ENCODE results near the gene HIVEP1. TPM values are rescaled to one million over a fixed set of nuclear protein-coding genes. Genes with fewer than 3 reads are reported as not detected.

Gene HIVEP1
- total and polyA plus RNA-seq, 7 experiments from 2014 or later, result 13.2 to 86.1 (median 31.5) TPM

DNA sequence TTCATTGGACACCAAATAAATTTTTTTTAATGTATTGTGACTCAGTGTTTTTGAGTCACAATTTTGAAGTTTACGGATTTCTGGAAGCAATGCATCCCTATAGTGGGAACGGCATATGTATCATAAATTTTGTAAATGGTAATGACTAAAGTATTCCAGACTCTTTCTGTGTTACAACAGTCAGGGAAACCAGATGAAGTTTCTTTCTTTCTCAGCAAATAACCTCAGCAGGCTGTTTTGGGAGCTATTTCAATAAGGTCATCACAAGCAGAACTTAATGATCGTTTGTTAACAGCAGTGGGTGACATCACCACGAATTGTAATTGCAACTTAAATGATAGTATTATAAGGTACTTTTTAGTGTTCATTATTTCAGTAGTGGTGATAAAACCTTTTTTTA lies 52.0 kb downstream of the HIVEP1 start:
- Mint-ChIP-seq H3K9me3 (peaks cover 0 to 5% (median 0%) of the 10 kb centered on the region in 11 donors), H3K4me3 (peak overlapping the region in 2 of 10 donors; percentile 14 to 48), H3K27me3 (no peaks in the 10 kb centered on the region), H3K27ac (peak overlapping the region in 1 of 9 donors; percentile 5), H3K4me1 (peaks cover 41 to 67% (median 53%) of the 10 kb centered on the region in 7 donors), H3K36me3 (peaks cover 0 to 27% (median 9%) of the 10 kb centered on the region in 5 donors)
- H3K27me3 ChIP-seq (ENCODE audit: control insufficient read depth in 2 of 2, insufficient read depth in 2 of 2, low read length in 2 of 2), result no peaks in the 10 kb centered on the region
- POLR2A ChIA-PET, result interaction anchor here (1.0 kb wide), 1 partner anchor 10 kb away, joined by 3 read pairs; no protein-coding TSS in a partner anchor
- no peak overlapping the region for H3K4me3 ChIP-seq (ENCODE audit: low read length)
- peaks cover 6 to 11% of the 10 kb centered on the region in 2 donors for H3K4me1 ChIP-seq (ENCODE audit: control insufficient read depth in 2 of 2, insufficient read depth in 2 of 2, low read length in 2 of 2)
- CTCF ChIA-PET, result no interaction called here
- H3K27ac ChIP-seq (ENCODE audit: low read depth, low read length), result no peak overlapping the region
- no peaks in the 10 kb centered on the region for H3K36me3 ChIP-seq (ENCODE audit: control insufficient read depth in 2 of 3, insufficient read depth in 3 of 3, low read length in 3 of 3)
- ATAC-seq, result no peak
- DNase-seq, result no peak
- no peaks in the 10 kb centered on the region for H3K9me3 ChIP-seq (ENCODE audit: control insufficient read depth in 2 of 3, low read length in 3 of 3)
- intact Hi-C loops (cut with micrococcal nuclease), result loop anchor here in 1 of 2 donors (2.0 to 5.0 kb wide), 2 partner anchors 55 to 1263 kb away; partner anchors contain the start of gene TBC1D7

DNA sequence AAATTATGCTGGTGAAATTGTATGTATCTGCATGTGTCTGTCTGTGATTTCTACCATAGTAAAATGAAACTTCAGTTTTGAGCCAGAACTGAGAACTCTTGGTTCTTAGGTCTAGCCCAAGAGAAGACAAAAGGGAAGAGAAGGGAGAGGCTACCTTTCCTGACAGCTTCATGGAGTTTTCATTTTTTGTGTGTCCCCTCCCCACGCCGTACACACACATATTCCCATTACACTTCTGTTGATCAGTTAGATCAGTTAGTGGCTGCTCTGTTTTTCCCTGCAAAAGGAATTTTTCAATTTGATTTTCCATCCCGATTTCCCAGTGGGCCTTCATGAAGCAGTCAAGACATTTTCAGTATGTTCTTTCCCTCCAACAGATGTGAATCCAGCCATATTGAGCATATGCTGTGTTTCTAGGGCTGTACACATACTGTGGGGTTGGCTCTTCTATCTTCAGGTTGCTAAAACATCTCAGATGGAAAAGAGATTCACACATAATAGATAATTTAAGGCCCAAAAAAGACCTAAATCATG lies 52.5 kb downstream of the HIVEP1 start:
- no peak for ATAC-seq
- no peaks in the 10 kb centered on the region for H3K36me3 ChIP-seq (ENCODE audit: control insufficient read depth in 2 of 3, insufficient read depth in 3 of 3, low read length in 3 of 3)
- intact Hi-C loops (cut with micrococcal nuclease), result loop anchor here in 1 of 2 donors (2.0 to 5.0 kb wide), 2 partner anchors 54 to 1263 kb away; partner anchors contain the start of gene TBC1D7
- Mint-ChIP-seq H3K4me3 (peak overlapping the region in 4 of 10 donors; percentile 3 to 48 (median 12)), H3K27ac (peak overlapping the region in 7 of 9 donors; percentile 2 to 92 (median 25)), H3K27me3 (no peaks in the 10 kb centered on the region), H3K4me1 (peaks cover 41 to 63% (median 49%) of the 10 kb centered on the region in 7 donors), H3K36me3 (peaks cover 0 to 24% (median 6%) of the 10 kb centered on the region in 5 donors), H3K9me3 (peaks cover 0 to 3% (median 0%) of the 10 kb centered on the region in 11 donors)
- H3K4me3 ChIP-seq (ENCODE audit: low read length), result no peak overlapping the region
- no peak overlapping the region for H3K27ac ChIP-seq (ENCODE audit: low read depth, low read length)
- ChIA-PET POLR2A (no interaction called here), CTCF (no interaction called here)
- no peak for DNase-seq
- no peaks in the 10 kb centered on the region for H3K9me3 ChIP-seq (ENCODE audit: control insufficient read depth in 2 of 3, low read length in 3 of 3)
- no peaks in the 10 kb centered on the region for H3K27me3 ChIP-seq (ENCODE audit: control insufficient read depth in 2 of 2, insufficient read depth in 2 of 2, low read length in 2 of 2)
- H3K4me1 ChIP-seq (ENCODE audit: control insufficient read depth in 2 of 2, insufficient read depth in 2 of 2, low read length in 2 of 2), result peaks cover 6 to 11% of the 10 kb centered on the region in 2 donors

DNA sequence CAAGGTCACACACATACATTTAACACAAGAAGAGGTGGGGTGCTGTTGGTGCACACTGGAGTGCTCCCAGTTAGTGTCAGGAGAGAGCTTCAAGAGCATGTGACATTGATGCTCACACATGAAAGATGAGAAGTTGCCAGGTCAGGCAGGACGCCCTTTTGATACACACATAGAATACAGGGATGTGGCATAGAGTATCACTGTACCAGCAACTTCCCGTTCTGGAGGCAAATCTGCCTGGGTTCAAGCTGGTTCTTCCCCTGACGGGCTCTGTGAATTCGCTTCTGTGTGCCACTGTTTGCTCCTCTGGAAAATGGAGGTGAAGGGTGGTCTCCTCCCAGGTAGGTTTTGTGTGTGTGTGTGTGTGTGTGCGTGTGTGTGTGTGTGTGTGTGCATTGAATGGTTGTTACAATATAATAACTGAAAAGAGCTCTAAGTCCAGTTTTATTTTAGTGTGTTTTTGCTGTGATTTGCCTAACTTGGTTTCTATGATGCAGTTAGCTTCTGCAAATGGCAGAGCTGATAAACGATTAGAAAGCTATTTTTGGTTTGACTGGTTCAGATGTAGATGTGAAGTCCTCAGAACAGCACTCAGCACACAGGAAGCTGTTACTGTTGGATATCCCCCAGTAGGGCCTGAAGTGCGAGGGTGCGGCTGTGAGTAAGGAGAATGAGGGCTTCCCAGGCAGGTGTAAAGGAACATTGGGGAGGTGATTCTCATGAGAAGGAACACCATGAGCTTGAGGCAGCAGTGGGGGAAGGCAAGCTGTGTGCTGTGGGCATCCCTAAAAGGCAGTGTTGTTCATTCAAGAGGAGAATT lies 53.4 kb downstream of the HIVEP1 start:
- H3K27me3 ChIP-seq (ENCODE audit: control insufficient read depth in 2 of 2, insufficient read depth in 2 of 2, low read length in 2 of 2), result no peaks in the 10 kb centered on the region
- Mint-ChIP-seq H3K36me3 (peaks cover 0 to 25% (median 5%) of the 10 kb centered on the region in 5 donors), H3K4me3 (peak overlapping the region in 7 of 10 donors; percentile 8 to 48 (median 21)), H3K4me1 (peaks cover 39 to 61% (median 48%) of the 10 kb centered on the region in 7 donors), H3K27ac (peak overlapping the region in 8 of 9 donors; percentile 2 to 92 (median 38)), H3K9me3 (peaks cover 0 to 2% (median 0%) of the 10 kb centered on the region in 11 donors), H3K27me3 (no peaks in the 10 kb centered on the region)
- H3K4me3 ChIP-seq (ENCODE audit: low read length), result no peak overlapping the region
- H3K4me1 ChIP-seq (ENCODE audit: control insufficient read depth in 2 of 2, insufficient read depth in 2 of 2, low read length in 2 of 2), result peaks cover 6 to 12% of the 10 kb centered on the region in 2 donors
- ATAC-seq, result peak; percentile 35
- no peak overlapping the region for H3K27ac ChIP-seq (ENCODE audit: low read depth, low read length)
- ChIA-PET CTCF (interaction anchor here (0.6 to 1.1 kb wide), 3 partner anchors 56 to 409 kb away, joined by 3 to 4 read pairs (median 3); no protein-coding TSS in a partner anchor), POLR2A (interaction anchor here (0.6 to 0.8 kb wide), 4 partner anchors 9 to 734 kb away, joined by 3 read pairs; no protein-coding TSS in a partner anchor)
- intact Hi-C loops (cut with micrococcal nuclease), result loop anchor here in 1 of 2 donors (2.0 kb wide), 1 partner anchor 53 kb away; no protein-coding TSS in a partner anchor
- H3K36me3 ChIP-seq (ENCODE audit: control insufficient read depth in 2 of 3, insufficient read depth in 3 of 3, low read length in 3 of 3), result no peaks in the 10 kb centered on the region
- no peaks in the 10 kb centered on the region for H3K9me3 ChIP-seq (ENCODE audit: control insufficient read depth in 2 of 3, low read length in 3 of 3)
- peak in 4 of 9 donors; percentile 4 to 33 (median 17) for DNase-seq

DNA sequence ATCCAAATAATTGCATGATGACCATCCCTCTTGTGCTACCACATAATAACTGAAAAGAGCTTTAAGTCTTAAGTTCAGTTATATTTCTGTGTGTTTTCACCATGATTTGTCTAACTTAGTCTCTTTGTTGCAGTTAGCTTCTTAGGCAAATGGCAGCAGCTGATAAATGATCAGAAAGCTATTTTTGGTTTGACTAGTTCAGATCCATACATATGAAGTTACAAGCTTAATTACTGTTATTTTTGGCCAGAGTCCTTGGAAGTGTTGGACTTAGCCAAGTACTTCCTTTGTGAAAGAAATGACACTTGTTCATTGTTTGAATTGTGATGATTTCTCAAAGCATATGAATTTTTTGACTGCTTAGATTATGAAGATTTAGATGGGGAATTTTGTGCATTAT lies 54.2 kb downstream of the HIVEP1 start:
- Histone ChIP-seq H3K27ac (ENCODE audit: low read depth, low read length) (no peak overlapping the region), H3K27me3 (ENCODE audit: control insufficient read depth in 2 of 2, insufficient read depth in 2 of 2, low read length in 2 of 2) (no peaks in the 10 kb centered on the region), H3K4me1 (ENCODE audit: control insufficient read depth in 2 of 2, insufficient read depth in 2 of 2, low read length in 2 of 2) (peaks cover 6 to 17% of the 10 kb centered on the region in 2 donors), H3K4me3 (ENCODE audit: low read length) (no peak overlapping the region), H3K9me3 (ENCODE audit: control insufficient read depth in 2 of 3, low read length in 3 of 3) (no peaks in the 10 kb centered on the region), H3K36me3 (ENCODE audit: control insufficient read depth in 2 of 3, insufficient read depth in 3 of 3, low read length in 3 of 3) (no peaks in the 10 kb centered on the region)
- ChIA-PET CTCF (interaction anchor here (0.9 to 1.1 kb wide), 2 partner anchors 57 to 234 kb away, joined by 3 to 4 read pairs; no protein-coding TSS in a partner anchor), POLR2A (interaction anchor here (0.6 to 0.8 kb wide), 2 partner anchors 56 to 735 kb away, joined by 3 read pairs; no protein-coding TSS in a partner anchor)
- no peak for DNase-seq
- Mint-ChIP-seq H3K27me3 (no peaks in the 10 kb centered on the region), H3K36me3 (peaks cover 0 to 22% (median 8%) of the 10 kb centered on the region in 5 donors), H3K4me3 (peak overlapping the region in 2 of 10 donors; percentile 20 to 48), H3K27ac (peak overlapping the region in 2 of 9 donors; percentile 42 to 92), H3K9me3 (peaks cover 0 to 2% (median 0%) of the 10 kb centered on the region in 11 donors), H3K4me1 (peaks cover 39 to 61% (median 48%) of the 10 kb centered on the region in 7 donors)
- intact Hi-C loops (cut with micrococcal nuclease), result no loop called here
- no peak for ATAC-seq

DNA sequence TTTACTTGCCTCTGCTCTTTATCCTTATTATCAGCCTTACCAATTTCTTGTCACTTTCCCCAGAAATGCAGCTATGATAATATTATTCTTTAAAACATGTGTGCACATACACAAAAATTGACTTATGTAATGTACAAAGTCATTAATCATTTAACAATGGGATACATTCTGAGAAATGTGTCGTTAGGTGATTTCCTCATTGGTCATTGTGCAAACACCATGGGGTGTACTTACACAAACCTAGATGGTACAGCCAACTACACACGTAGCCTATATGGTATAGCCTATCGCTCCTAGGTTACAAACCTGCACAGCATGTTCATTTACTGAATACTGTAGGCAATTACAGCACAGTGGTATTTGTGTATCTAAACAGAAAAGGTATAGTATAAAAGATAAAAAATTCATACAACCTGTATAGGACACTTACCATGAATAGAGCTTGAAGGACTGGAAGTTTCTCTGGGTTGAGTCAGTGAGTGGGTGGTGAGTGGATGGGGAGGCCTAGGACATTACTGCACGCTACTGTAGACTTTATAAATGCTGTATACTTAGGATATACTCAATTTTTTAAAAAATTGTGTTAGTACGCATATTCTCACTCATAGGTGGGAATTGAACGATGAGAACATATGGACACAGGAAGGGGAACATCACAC lies 56.9 kb downstream of the HIVEP1 start:
- ATAC-seq (no peak), DNase-seq (no peak)
- Mint-ChIP-seq H3K27ac (no peak overlapping the region), H3K9me3 (peaks cover 0 to 3% (median 0%) of the 10 kb centered on the region in 11 donors), H3K4me1 (peaks cover 40 to 74% (median 63%) of the 10 kb centered on the region in 7 donors), H3K4me3 (no peak overlapping the region), H3K36me3 (peaks cover 0 to 19% (median 9%) of the 10 kb centered on the region in 5 donors), H3K27me3 (no peaks in the 10 kb centered on the region)
- Histone ChIP-seq H3K4me3 (ENCODE audit: low read length) (no peak overlapping the region), H3K27ac (ENCODE audit: low read depth, low read length) (no peak overlapping the region), H3K4me1 (ENCODE audit: control insufficient read depth in 2 of 2, insufficient read depth in 2 of 2, low read length in 2 of 2) (peaks cover 6 to 24% of the 10 kb centered on the region in 2 donors), H3K36me3 (ENCODE audit: control insufficient read depth in 2 of 3, insufficient read depth in 3 of 3, low read length in 3 of 3) (no peaks in the 10 kb centered on the region), H3K27me3 (ENCODE audit: control insufficient read depth in 2 of 2, insufficient read depth in 2 of 2, low read length in 2 of 2) (no peaks in the 10 kb centered on the region), H3K9me3 (ENCODE audit: control insufficient read depth in 2 of 3, low read length in 3 of 3) (no peaks in the 10 kb centered on the region)
- intact Hi-C loops (cut with micrococcal nuclease), result no loop called here
- CTCF ChIA-PET, result no interaction called here
- POLR2A ChIA-PET, result no interaction called here
